KMS-11 (cell line): ENCODE measurements around the gene MGA.

ENCODE experiments used
- H2AFZ ChIP-seq: fragments of 200-600 bp; sonication (generic); 2 replicates; pipeline ENCODE4 v1.6.1; 2016; ENCODE audit warnings: antibody characterized with exemption, mixed run types, low read depth
- H3K27ac ChIP-seq: fragments of 200-600 bp; sonication (generic); 2 replicates; pipeline ENCODE4 v1.6.1; 2016; ENCODE audit warnings: mild to moderate bottlenecking, mixed run types
- H3K27me3 ChIP-seq: fragments of 200-600 bp; sonication (generic); 2 replicates; pipeline ENCODE4 v1.6.1; 2017; ENCODE audit warnings: mild to moderate bottlenecking, low read depth, mixed run types, moderate library complexity; ENCODE audit not compliant: insufficient read depth
- H3K36me3 ChIP-seq: fragments of 200-600 bp; sonication (generic); 2 replicates; pipeline ENCODE4 v1.6.1; 2017; ENCODE audit warnings: mild to moderate bottlenecking, mixed run types; ENCODE audit not compliant: insufficient read depth
- H3K4me1 ChIP-seq: fragments of 200-600 bp; sonication (generic); 2 replicates; pipeline ENCODE4 v1.6.1; 2016; ENCODE audit warnings: mild to moderate bottlenecking, low read depth, mixed run types; ENCODE audit not compliant: poor library complexity, severe bottlenecking
- H3K4me2 ChIP-seq: fragments of 200-600 bp; sonication (generic); 2 replicates; pipeline ENCODE4 v1.7.0; 2016; ENCODE audit warnings: mild to moderate bottlenecking, mixed run types
- H3K4me3 ChIP-seq: fragments of 200-600 bp; sonication (generic); IDR thresholded peaks from 2 replicates; pipeline ENCODE4 v1.6.1; 2017; ENCODE audit warnings: low read depth, low read length, mixed read lengths; ENCODE audit not compliant: insufficient read depth
- H3K79me2 ChIP-seq: fragments of 200-600 bp; sonication (generic); 2 replicates; pipeline ENCODE4 v1.6.1; 2016; ENCODE audit warnings: low read depth, mixed run types; ENCODE audit not compliant: insufficient read depth
- H3K9ac ChIP-seq: fragments of 200-600 bp; sonication (generic); 2 replicates; pipeline ENCODE4 v1.6.1; 2016; ENCODE audit warnings: mild to moderate bottlenecking, mixed run types
- H4K20me1 ChIP-seq: fragments of 200-600 bp; sonication (generic); 2 replicates; pipeline ENCODE4 v1.6.1; 2016; ENCODE audit warnings: mild to moderate bottlenecking, mixed run types; ENCODE audit not compliant: insufficient read depth
- TF ChIP-seq, protein P1 (sequence below): fragments of 200-600 bp; sonication (generic); conservative IDR thresholded peaks from 2 replicates; pipeline ENCODE4 v1.6.1; 2017; ENCODE audit warnings: low read depth, mild to moderate bottlenecking, antibody characterized with exemption, low read length, moderate library complexity, mixed read lengths

Gene MGA

DNA sequence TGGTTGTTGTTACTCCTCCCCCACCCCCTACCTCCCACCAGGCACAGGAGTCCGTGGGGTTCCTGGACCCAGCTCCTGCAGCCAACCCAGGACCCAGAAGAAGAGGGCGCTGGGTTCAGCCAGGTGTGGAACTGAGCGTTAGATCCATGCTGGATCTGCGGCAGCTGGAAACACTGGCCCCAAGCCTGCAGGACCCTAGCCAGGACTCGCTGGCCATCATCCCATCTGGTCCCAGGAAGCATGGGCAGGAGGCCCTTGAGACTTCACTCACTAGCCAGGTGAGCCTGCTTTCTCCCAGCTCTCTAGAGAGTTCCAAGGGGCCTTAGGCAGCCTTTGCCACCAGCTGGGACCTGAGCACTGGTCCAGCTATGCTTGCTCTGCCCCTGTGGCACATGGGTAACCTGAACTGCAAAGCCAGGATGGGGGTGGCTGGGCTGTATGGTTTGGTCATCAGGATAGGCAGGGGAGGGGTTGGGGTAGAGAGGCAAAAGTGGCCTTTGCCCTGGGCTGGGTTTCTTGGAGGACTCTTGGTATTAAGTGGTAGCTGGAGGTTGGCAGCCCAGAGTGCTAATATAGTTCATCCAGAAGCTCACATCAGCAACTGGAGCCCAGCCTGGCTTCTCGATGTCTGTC, 160.7 kb downstream of the MGA start:
- Histone ChIP-seq H2AFZ (no peak overlapping the region), H3K9ac (no peak overlapping the region), H3K36me3 (no peaks in the 10 kb centered on the region), H3K4me3 (no peak overlapping the region), H4K20me1 (no peaks in the 10 kb centered on the region), H3K4me1 (no peaks in the 10 kb centered on the region), H3K79me2 (no peaks in the 10 kb centered on the region), H3K27me3 (no peaks in the 10 kb centered on the region), H3K4me2 (no peak overlapping the region), H3K27ac (no peak overlapping the region)
- TF ChIP-seq, protein P1, sequence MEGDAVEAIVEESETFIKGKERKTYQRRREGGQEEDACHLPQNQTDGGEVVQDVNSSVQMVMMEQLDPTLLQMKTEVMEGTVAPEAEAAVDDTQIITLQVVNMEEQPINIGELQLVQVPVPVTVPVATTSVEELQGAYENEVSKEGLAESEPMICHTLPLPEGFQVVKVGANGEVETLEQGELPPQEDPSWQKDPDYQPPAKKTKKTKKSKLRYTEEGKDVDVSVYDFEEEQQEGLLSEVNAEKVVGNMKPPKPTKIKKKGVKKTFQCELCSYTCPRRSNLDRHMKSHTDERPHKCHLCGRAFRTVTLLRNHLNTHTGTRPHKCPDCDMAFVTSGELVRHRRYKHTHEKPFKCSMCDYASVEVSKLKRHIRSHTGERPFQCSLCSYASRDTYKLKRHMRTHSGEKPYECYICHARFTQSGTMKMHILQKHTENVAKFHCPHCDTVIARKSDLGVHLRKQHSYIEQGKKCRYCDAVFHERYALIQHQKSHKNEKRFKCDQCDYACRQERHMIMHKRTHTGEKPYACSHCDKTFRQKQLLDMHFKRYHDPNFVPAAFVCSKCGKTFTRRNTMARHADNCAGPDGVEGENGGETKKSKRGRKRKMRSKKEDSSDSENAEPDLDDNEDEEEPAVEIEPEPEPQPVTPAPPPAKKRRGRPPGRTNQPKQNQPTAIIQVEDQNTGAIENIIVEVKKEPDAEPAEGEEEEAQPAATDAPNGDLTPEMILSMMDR = no peak

DNA sequence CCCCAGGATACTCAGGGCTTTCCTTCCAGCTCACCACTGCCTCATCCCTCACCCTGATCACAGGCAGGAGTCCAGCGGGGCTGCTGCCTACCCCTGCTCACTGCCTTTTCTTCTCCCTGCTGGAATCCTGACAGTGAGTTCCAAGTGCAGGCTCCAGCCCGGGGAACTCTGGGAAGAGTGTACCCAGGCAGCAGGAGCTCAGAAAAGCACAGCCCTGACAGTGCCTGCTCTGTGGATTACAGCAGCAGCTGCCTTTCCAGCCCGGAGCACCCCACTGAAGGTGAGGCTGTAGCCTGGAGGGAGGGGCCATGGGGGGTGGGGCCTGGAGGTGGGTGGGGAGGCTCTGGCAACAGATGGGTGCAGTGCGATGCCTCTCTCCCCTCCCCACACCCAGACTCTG, 161.6 kb downstream of the MGA start:
- no peak overlapping the region for H3K4me3 ChIP-seq
- H3K79me2 ChIP-seq = no peaks in the 10 kb centered on the region
- no peak overlapping the region for H3K27ac ChIP-seq
- H4K20me1 ChIP-seq = no peaks in the 10 kb centered on the region
- H2AFZ ChIP-seq = no peak overlapping the region
- no peaks in the 10 kb centered on the region for H3K4me1 ChIP-seq
- H3K4me2 ChIP-seq = no peak overlapping the region
- no peaks in the 10 kb centered on the region for H3K27me3 ChIP-seq
- no peak overlapping the region for H3K9ac ChIP-seq
- H3K36me3 ChIP-seq = no peaks in the 10 kb centered on the region
- TF ChIP-seq, protein P1 = no peak

GRCh38 chr15:41822471-41822870, 162.3 kb downstream of the MGA start:
- Histone ChIP-seq H3K27ac (no peak overlapping the region), H2AFZ (no peak overlapping the region), H3K27me3 (no peaks in the 10 kb centered on the region), H3K4me3 (no peak overlapping the region), H3K9ac (no peak overlapping the region), H4K20me1 (no peaks in the 10 kb centered on the region), H3K4me1 (no peaks in the 10 kb centered on the region), H3K36me3 (no peaks in the 10 kb centered on the region), H3K4me2 (no peak overlapping the region), H3K79me2 (no peaks in the 10 kb centered on the region)
- TF ChIP-seq, protein P1 = no peak
